Measurements from ENCODE around the gene CABLES2.

GRCh38 chr20:62427172-62428001 lies 20.3 kb upstream of the CABLES2 start, which contains the start of gene RBBP8NL:
- TF ChIP-seq MXI1 (IDR thresholded peaks at IDR 0.05; ENCODE audit: low read depth, low read length) (no peak), CTCF (IDR thresholded peaks at IDR 0.05 in 2 of 3, conservative IDR thresholded peaks at IDR 0.05 in 1 of 3; ENCODE audit: control insufficient read depth in 2 of 3, extremely low read depth in 1 of 3, insufficient read depth in 1 of 3, low read depth in 3 of 3, low read length in 3 of 3) (no peak), POLR2AphosphoS5 (IDR thresholded peaks at IDR 0.05; ENCODE audit: low read length) (no peak), POLR2A (IDR thresholded peaks at IDR 0.05; ENCODE audit: low read depth, low read length) (no peak), GABPA (IDR thresholded peaks at IDR 0.05; ENCODE audit: low read depth) (no peak), YY1 (IDR thresholded peaks at IDR 0.05; ENCODE audit: low read depth, low read length) (no peak)
